Measurements from ENCODE around the gene NOX5. TPM values are rescaled to one million over a fixed set of nuclear protein-coding genes. Genes with fewer than 3 reads are reported as not detected.

Gene NOX5
- total and polyA plus RNA-seq, 2 experiments from 2014 or later, result 0.12 to 0.39 TPM

DNA sequence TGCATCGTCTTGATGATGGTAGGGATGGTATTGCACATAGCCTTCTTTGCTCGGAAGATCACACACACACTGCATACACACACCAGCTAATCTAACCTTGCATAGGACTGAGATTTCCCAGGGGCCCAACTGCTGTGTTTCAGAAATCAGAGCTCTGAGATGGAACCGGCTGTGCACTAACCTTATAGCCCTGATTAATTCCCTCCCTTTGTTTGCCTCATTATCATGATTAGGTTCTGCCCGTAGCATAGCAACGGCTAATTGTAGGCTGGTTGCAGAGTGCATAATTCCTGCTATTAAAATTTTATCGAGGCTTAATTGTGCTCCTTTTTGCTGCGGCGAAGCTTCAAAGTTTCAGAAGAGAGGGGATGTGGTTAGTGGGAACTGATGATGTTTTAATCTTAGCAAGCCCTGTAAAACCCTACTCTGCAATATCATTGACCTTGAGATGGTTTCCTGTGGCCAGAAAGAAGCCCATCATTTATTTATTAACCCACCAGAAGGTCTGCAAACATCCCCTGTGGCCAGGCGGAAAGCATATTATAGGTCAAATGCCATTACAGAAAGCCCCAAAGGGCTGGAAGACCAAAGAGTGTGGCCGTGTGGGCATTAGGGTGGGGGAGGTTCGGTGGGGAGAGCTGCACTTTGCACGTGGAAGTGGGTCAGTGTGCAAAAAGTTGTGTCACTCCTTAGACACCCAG lies 89.7 kb downstream of the NOX5 start:
- Histone ChIP-seq H3K4me1 (ENCODE audit: low read depth) (no peaks in the 10 kb centered on the region), H3K27me3 (peaks cover 8% of the 10 kb centered on the region), H3K36me3 (no peaks in the 10 kb centered on the region), H3K27ac (no peak overlapping the region), H3K4me3 (no peak overlapping the region), H3K9me3 (ENCODE audit: low read depth) (no peaks in the 10 kb centered on the region)
- TF ChIP-seq, protein P1, sequence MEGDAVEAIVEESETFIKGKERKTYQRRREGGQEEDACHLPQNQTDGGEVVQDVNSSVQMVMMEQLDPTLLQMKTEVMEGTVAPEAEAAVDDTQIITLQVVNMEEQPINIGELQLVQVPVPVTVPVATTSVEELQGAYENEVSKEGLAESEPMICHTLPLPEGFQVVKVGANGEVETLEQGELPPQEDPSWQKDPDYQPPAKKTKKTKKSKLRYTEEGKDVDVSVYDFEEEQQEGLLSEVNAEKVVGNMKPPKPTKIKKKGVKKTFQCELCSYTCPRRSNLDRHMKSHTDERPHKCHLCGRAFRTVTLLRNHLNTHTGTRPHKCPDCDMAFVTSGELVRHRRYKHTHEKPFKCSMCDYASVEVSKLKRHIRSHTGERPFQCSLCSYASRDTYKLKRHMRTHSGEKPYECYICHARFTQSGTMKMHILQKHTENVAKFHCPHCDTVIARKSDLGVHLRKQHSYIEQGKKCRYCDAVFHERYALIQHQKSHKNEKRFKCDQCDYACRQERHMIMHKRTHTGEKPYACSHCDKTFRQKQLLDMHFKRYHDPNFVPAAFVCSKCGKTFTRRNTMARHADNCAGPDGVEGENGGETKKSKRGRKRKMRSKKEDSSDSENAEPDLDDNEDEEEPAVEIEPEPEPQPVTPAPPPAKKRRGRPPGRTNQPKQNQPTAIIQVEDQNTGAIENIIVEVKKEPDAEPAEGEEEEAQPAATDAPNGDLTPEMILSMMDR (IDR thresholded peaks at IDR 0.05; ENCODE audit: low read depth, low read length), result no peak
- DNase-seq (ENCODE audit: low read depth in 1 of 2, low spot score in 1 of 2), result no peak

DNA sequence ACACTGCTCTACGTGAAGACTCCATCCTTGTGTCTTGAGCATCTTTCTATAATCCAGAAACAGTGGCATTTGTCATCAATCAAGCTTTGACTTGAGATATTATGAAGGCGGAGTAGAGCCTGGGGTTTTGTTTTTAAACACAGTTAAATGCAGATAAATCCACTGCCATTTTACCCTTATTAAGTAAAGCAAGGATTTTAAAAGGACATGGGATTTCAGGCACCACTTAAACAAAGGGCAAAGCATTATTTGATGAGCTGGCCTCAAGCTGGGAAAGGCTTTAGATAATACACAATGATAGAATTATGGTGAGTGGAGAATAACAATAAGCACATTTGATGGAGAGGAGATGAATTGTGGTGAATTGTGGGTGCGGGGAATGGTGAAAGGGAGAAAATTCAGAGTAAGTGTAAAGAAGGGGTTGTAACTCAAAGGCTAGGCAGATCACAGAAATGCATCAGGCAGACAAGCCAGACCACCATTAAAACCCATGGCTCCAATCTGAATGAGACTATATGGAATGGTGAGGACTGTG lies 91.0 kb downstream of the NOX5 start:
- TF ChIP-seq, protein P1 (IDR thresholded peaks at IDR 0.05; ENCODE audit: low read depth, low read length), result no peak
- peaks cover 8% of the 10 kb centered on the region for H3K27me3 ChIP-seq

DNA sequence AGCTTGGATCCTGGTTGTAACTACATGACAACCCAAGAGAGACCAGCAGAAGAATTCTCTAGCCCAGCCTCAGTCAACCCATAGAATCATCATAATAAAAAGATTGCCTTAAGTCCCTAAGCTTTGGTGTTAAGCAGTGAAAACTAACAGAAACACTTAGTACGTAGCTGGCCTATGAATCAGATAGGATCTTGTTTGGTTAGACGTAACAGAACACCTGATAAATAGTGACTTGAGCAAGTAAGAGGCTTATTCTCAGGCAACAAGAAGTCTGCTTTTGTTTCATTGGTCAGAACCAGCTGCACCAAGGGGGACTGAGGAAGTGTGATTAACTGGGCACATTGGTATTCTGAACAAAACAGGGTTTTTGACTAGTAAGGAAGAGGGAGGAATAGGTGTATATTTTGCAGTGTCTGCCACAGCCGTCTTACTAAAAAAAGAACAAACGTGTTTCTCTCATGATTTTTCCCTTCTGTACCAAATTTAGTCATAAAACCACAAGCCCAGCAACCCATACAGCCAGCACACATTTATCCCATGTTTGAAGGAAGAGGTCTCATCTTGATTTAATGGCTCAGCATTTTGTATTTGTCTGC lies 92.6 kb downstream of the NOX5 start:
- Histone ChIP-seq H3K4me3 (no peak overlapping the region), H3K36me3 (no peaks in the 10 kb centered on the region), H3K27ac (no peak overlapping the region), H3K9me3 (ENCODE audit: low read depth) (no peaks in the 10 kb centered on the region), H3K27me3 (peaks cover 8% of the 10 kb centered on the region), H3K4me1 (ENCODE audit: low read depth) (no peaks in the 10 kb centered on the region)
- no peak for DNase-seq (ENCODE audit: low read depth in 1 of 2, low spot score in 1 of 2)
- TF ChIP-seq, protein P1 (IDR thresholded peaks at IDR 0.05; ENCODE audit: low read depth, low read length), result no peak

More for the DNA sequence above, 91.0 kb downstream of the NOX5 start:
- no peaks in the 10 kb centered on the region for H3K9me3 ChIP-seq (ENCODE audit: low read depth)
- DNase-seq (ENCODE audit: low read depth in 1 of 2, low spot score in 1 of 2), result no peak
- H3K4me3 ChIP-seq, result no peak overlapping the region
- H3K27ac ChIP-seq, result no peak overlapping the region
- H3K4me1 ChIP-seq (ENCODE audit: low read depth), result no peaks in the 10 kb centered on the region
- H3K36me3 ChIP-seq, result no peaks in the 10 kb centered on the region

Other genes with a start within 250 kb of the NOX5 start
- gene ANP32A, start 193.8 kb upstream of the NOX5 start, total RNA-seq, result 140 and 144 TPM in 2 replicates
- 278 and 318 TPM in 2 replicates for gene ANP32A, start 193.8 kb upstream of the NOX5 start, polyA plus RNA-seq
- gene SPESP1, start 84.2 kb upstream of the NOX5 start, total RNA-seq, result not detected in 2 replicates
- not detected in 2 replicates for gene SPESP1, start 84.2 kb upstream of the NOX5 start, polyA plus RNA-seq
- 6.1 and 7.3 TPM in 2 replicates for gene GLCE, start 145.9 kb downstream of the NOX5 start, total RNA-seq
- gene GLCE, start 145.9 kb downstream of the NOX5 start, polyA plus RNA-seq, result 5.9 and 9.3 TPM in 2 replicates

Data from cardiac muscle cell (in vitro differentiated cells and primary cell).